SK-N-SH treated with all-trans-retinoic acid at 6 μM for 48 hours (cell line): ENCODE measurements around the gene COL4A1.

Experiments
- ATAC-seq: fragments of 200-7000 bp; cut with Tn5 transposase; 3 replicates; pipeline ENCODE4 v1.9.1; 2020; ENCODE audit warnings: mild to moderate bottlenecking, moderate library complexity
- ARNTL ChIP-seq: fragments of 450-650 bp; formaldehyde crosslinking; IDR thresholded peaks from 2 replicates; pipeline ENCODE4 v1.5.0; 2020; ENCODE audit warnings: low read depth, mild to moderate bottlenecking, moderate library complexity, borderline replicate concordance
- BACH2 ChIP-seq: fragments of 250-450 bp; sonication (Bioruptor Pico); IDR thresholded peaks from 2 replicates; pipeline ENCODE4 v1.9.0; 2021; ENCODE audit warnings: mild to moderate bottlenecking, borderline replicate concordance
- CSDC2 ChIP-seq: fragments of 250-450 bp; sonication (Bioruptor Pico); IDR thresholded peaks from 2 replicates; pipeline ENCODE4 v1.5.0; 2020; ENCODE audit warnings: mild to moderate bottlenecking, moderate library complexity
- CSRNP3 ChIP-seq: fragments of 250-450 bp; sonication (Bioruptor Pico); IDR thresholded peaks from 2 replicates; pipeline ENCODE4 v1.5.1; 2021; ENCODE audit warnings: mild to moderate bottlenecking, moderate library complexity
- ESRRG ChIP-seq: fragments of 250-450 bp; sonication (Bioruptor Pico); IDR thresholded peaks from 2 replicates; pipeline ENCODE4 v1.6.1; 2021; ENCODE audit warnings: mild to moderate bottlenecking
- GLIS3 ChIP-seq: fragments of 250-450 bp; sonication (Bioruptor Pico); IDR thresholded peaks from 2 replicates; pipeline ENCODE4 v1.5.0; 2020; ENCODE audit warnings: mild to moderate bottlenecking, moderate library complexity
- OSR1 ChIP-seq: fragments of 250-450 bp; sonication (Bioruptor Pico); IDR thresholded peaks from 2 replicates; pipeline ENCODE4 v1.8.0; 2022; ENCODE audit warnings: moderate library complexity, mild to moderate bottlenecking, inconsistent platforms
- POU6F1 ChIP-seq: fragments of 250-450 bp; sonication (Bioruptor Pico); IDR thresholded peaks from 2 replicates; pipeline ENCODE4 v1.8.0; 2021; ENCODE audit warnings: low read depth, mild to moderate bottlenecking, moderate library complexity, borderline replicate concordance
- SNAI2 ChIP-seq: fragments of 250-450 bp; sonication (Bioruptor Pico); IDR thresholded peaks from 2 replicates; pipeline ENCODE4 v1.5.0; 2020; ENCODE audit warnings: mild to moderate bottlenecking, moderate library complexity
- TCF4 ChIP-seq: fragments of 250-450 bp; sonication (Bioruptor Pico); IDR thresholded peaks from 2 replicates; pipeline ENCODE4 v1.8.0; 2021; ENCODE audit warnings: mild to moderate bottlenecking, moderate library complexity, borderline replicate concordance
- ZC3H10 ChIP-seq: fragments of 250-450 bp; sonication (Bioruptor Pico); IDR thresholded peaks from 2 replicates; pipeline ENCODE4 v1.5.1; 2021; ENCODE audit warnings: mild to moderate bottlenecking, moderate library complexity
- ZFP3 ChIP-seq: fragments of 250-450 bp; sonication (Bioruptor Pico); IDR thresholded peaks from 2 replicates; pipeline ENCODE4 v1.5.0; 2020; ENCODE audit warnings: mild to moderate bottlenecking, moderate library complexity
- ZFP30 ChIP-seq: fragments of 450-650 bp; formaldehyde crosslinking; IDR thresholded peaks from 2 replicates; pipeline ENCODE4 v1.5.0; 2022; ENCODE audit warnings: mild to moderate bottlenecking, moderate library complexity
- ZNF565 ChIP-seq: fragments of 450-650 bp; formaldehyde crosslinking; conservative IDR thresholded peaks from 2 replicates; pipeline ENCODE4 v1.5.0; 2020; ENCODE audit warnings: low read depth, mild to moderate bottlenecking, moderate library complexity
- ZNF70 ChIP-seq: fragments of 450-650 bp; formaldehyde crosslinking; IDR thresholded peaks from 2 replicates; pipeline ENCODE4 v1.5.0; 2020; ENCODE audit warnings: mild to moderate bottlenecking, moderate library complexity
- ZNF8 ChIP-seq: fragments of 450-650 bp; formaldehyde crosslinking; IDR thresholded peaks from 2 replicates; pipeline ENCODE4 v1.5.0; 2020; ENCODE audit warnings: mild to moderate bottlenecking, moderate library complexity
- TF ChIP-seq, protein P1 (sequence below): fragments of 250-450 bp; sonication (Bioruptor Pico); IDR thresholded peaks from 2 replicates; pipeline ENCODE4 v1.5.0; 2020; ENCODE audit warnings: mild to moderate bottlenecking, moderate library complexity
- TF ChIP-seq, protein P2 (sequence below): fragments of 250-450 bp; sonication (Bioruptor Pico); IDR thresholded peaks from 2 replicates; pipeline ENCODE4 v1.8.0; 2020; ENCODE audit warnings: mild to moderate bottlenecking, moderate library complexity, borderline replicate concordance
- TF ChIP-seq, protein P3 (sequence below): fragments of 250-450 bp; sonication (Bioruptor Pico); IDR thresholded peaks from 2 replicates; pipeline ENCODE4 v1.5.1; 2020; ENCODE audit warnings: low read depth, mild to moderate bottlenecking, moderate library complexity

Gene COL4A1

GRCh38 chr13:110228936-110229904, 77.7 kb downstream of the COL4A1 start:
- TF ChIP-seq GLIS3 (CRISPR knock-in tag) (no peak), ZNF565 (no peak), POU6F1 (CRISPR knock-in tag) (no peak), BACH2 (no peak), OSR1 (CRISPR knock-in tag) (no peak), TCF4 (CRISPR knock-in tag) (no peak), ZC3H10 (CRISPR knock-in tag) (no peak), ESRRG (no peak), SNAI2 (CRISPR knock-in tag) (no peak), ZFP3 (CRISPR knock-in tag) (no peak), ZNF70 (CRISPR knock-in tag) (no peak), CSRNP3 (CRISPR knock-in tag) (no peak), ZNF8 (CRISPR knock-in tag) (no peak), ARNTL (CRISPR knock-in tag) (no peak), CSDC2 (CRISPR knock-in tag) (no peak)
- TF ChIP-seq, protein P1, sequence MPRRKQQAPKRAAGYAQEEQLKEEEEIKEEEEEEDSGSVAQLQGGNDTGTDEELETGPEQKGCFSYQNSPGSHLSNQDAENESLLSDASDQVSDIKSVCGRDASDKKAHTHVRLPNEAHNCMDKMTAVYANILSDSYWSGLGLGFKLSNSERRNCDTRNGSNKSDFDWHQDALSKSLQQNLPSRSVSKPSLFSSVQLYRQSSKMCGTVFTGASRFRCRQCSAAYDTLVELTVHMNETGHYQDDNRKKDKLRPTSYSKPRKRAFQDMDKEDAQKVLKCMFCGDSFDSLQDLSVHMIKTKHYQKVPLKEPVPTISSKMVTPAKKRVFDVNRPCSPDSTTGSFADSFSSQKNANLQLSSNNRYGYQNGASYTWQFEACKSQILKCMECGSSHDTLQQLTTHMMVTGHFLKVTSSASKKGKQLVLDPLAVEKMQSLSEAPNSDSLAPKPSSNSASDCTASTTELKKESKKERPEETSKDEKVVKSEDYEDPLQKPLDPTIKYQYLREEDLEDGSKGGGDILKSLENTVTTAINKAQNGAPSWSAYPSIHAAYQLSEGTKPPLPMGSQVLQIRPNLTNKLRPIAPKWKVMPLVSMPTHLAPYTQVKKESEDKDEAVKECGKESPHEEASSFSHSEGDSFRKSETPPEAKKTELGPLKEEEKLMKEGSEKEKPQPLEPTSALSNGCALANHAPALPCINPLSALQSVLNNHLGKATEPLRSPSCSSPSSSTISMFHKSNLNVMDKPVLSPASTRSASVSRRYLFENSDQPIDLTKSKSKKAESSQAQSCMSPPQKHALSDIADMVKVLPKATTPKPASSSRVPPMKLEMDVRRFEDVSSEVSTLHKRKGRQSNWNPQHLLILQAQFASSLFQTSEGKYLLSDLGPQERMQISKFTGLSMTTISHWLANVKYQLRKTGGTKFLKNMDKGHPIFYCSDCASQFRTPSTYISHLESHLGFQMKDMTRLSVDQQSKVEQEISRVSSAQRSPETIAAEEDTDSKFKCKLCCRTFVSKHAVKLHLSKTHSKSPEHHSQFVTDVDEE (CRISPR knock-in tag), result no peak
- TF ChIP-seq, protein P2, sequence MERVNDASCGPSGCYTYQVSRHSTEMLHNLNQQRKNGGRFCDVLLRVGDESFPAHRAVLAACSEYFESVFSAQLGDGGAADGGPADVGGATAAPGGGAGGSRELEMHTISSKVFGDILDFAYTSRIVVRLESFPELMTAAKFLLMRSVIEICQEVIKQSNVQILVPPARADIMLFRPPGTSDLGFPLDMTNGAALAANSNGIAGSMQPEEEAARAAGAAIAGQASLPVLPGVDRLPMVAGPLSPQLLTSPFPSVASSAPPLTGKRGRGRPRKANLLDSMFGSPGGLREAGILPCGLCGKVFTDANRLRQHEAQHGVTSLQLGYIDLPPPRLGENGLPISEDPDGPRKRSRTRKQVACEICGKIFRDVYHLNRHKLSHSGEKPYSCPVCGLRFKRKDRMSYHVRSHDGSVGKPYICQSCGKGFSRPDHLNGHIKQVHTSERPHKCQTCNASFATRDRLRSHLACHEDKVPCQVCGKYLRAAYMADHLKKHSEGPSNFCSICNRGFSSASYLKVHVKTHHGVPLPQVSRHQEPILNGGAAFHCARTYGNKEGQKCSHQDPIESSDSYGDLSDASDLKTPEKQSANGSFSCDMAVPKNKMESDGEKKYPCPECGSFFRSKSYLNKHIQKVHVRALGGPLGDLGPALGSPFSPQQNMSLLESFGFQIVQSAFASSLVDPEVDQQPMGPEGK (CRISPR knock-in tag), result no peak
- TF ChIP-seq, protein P3, sequence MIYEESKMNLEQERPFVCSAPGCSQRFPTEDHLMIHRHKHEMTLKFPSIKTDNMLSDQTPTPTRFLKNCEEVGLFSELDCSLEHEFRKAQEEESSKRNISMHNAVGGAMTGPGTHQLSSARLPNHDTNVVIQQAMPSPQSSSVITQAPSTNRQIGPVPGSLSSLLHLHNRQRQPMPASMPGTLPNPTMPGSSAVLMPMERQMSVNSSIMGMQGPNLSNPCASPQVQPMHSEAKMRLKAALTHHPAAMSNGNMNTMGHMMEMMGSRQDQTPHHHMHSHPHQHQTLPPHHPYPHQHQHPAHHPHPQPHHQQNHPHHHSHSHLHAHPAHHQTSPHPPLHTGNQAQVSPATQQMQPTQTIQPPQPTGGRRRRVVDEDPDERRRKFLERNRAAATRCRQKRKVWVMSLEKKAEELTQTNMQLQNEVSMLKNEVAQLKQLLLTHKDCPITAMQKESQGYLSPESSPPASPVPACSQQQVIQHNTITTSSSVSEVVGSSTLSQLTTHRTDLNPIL (CRISPR knock-in tag), result no peak
- peak; percentile 16; the same call in 1 of the 3 replicates for ATAC-seq

- no peak for ATAC-seq
- TF ChIP-seq ZNF70 (CRISPR knock-in tag), result no peak
- TF ChIP-seq, protein P3 (CRISPR knock-in tag), result no peak
- no peak for TF ChIP-seq ZFP30 (CRISPR knock-in tag)
- no peak for TF ChIP-seq OSR1 (CRISPR knock-in tag)
- no peak for TF ChIP-seq ARNTL (CRISPR knock-in tag)
These were observed 78.9 kb downstream of the COL4A1 start for GRCh38 chr13:110227864-110228643.
